Esophagus (tissue), 2 donors: ENCODE results near the gene DGKA. TPM values are rescaled to one million over a fixed set of nuclear protein-coding genes. Genes with fewer than 3 reads are reported as not detected.

Source experiments
- polyA plus RNA-seq, 2 donors: library from polyadenylated mRNA; stranded (reverse); fragments of 200-250 nt; gene quantifications; one replicate each; pipeline ENCODE4 v1.2.3, GENCODE V29; 2013
- donor health status: healthy with polysubstance abuse.
- donor health status: Bipolar disorder and iron deficiency.

The DGKA gene
- polyA plus RNA-seq, 2 donors, result 128 to 291 TPM

Other genes starting within 250 kb of the DGKA start
- gene ITGA7, start 223.3 kb upstream of the DGKA start, polyA plus RNA-seq, result 10 to 100 TPM; 15.3 to 24.6 TPM
- 100 to 1,000 TPM; 269 to 326 TPM for gene BLOC1S1, start 215.1 kb upstream of the DGKA start, polyA plus RNA-seq
- gene RDH5, start 210.8 kb upstream of the DGKA start, polyA plus RNA-seq, result 10 to 100 TPM in 1 of 2 donors, 1 to 10 TPM in 1; 3.3 to 12.7 TPM
- 100 to 1,000 TPM; 334 to 463 TPM for gene CD63, start 202.2 kb upstream of the DGKA start, polyA plus RNA-seq
- gene GDF11, start 188.0 kb upstream of the DGKA start, polyA plus RNA-seq, result under 1 TPM; 0.43 to 0.65 TPM
- 10 to 100 TPM; 56.2 to 78.7 TPM for gene SARNP, start 113.4 kb upstream of the DGKA start, polyA plus RNA-seq
- 100 to 1,000 TPM in 1 of 2 donors, 10 to 100 TPM in 1; 97.1 to 100 TPM for gene ORMDL2, start 113.1 kb upstream of the DGKA start, polyA plus RNA-seq
- 10 to 100 TPM in 1 of 2 donors, 1 to 10 TPM in 1; 7.4 to 10.7 TPM for gene DNAJC14, start 101.6 kb upstream of the DGKA start, polyA plus RNA-seq
- gene MMP19, start 88.2 kb upstream of the DGKA start, polyA plus RNA-seq, result under 1 TPM; 0.63 to 0.76 TPM
- gene PYM1, start 3.3 kb upstream of the DGKA start, polyA plus RNA-seq, result 10 to 100 TPM; 63.7 to 71.0 TPM
- under 1 TPM; 0.63 to 0.75 TPM for gene PMEL, start 34.9 kb downstream of the DGKA start, polyA plus RNA-seq
- gene CDK2, start 35.7 kb downstream of the DGKA start, polyA plus RNA-seq, result 10 to 100 TPM in 1 of 2 donors, 1 to 10 TPM in 1; 9.2 to 18.8 TPM
- 10 to 100 TPM; 78.2 to 88.8 TPM for gene RAB5B, start 42.9 kb downstream of the DGKA start, polyA plus RNA-seq
- gene SUOX, start 66.1 kb downstream of the DGKA start, polyA plus RNA-seq, result 10 to 100 TPM; 14.3 to 14.9 TPM
- gene IKZF4, start 89.9 kb downstream of the DGKA start, polyA plus RNA-seq, result 1 to 10 TPM; 1.5 TPM
- 100 to 1,000 TPM; 899 to 941 TPM for gene RPS26, start 110.8 kb downstream of the DGKA start, polyA plus RNA-seq
- 100 to 1,000 TPM in 1 of 2 donors, 10 to 100 TPM in 1; 49.4 to 102 TPM for gene ERBB3, start 149.0 kb downstream of the DGKA start, polyA plus RNA-seq
- gene PA2G4, start 173.4 kb downstream of the DGKA start, polyA plus RNA-seq, result 100 to 1,000 TPM; 103 to 180 TPM
- gene RPL41, start 185.5 kb downstream of the DGKA start, polyA plus RNA-seq, result 1,000 to 10,000 TPM; 1,736 to 6,738 TPM
- 1 to 10 TPM; 1.4 to 2.2 TPM for gene ZC3H10, start 187.1 kb downstream of the DGKA start, polyA plus RNA-seq
- 10 to 100 TPM; 15.6 to 36.6 TPM for gene ESYT1, start 197.1 kb downstream of the DGKA start, polyA plus RNA-seq
- gene MYL6B, start 221.4 kb downstream of the DGKA start, polyA plus RNA-seq, result 10 to 100 TPM; 57.3 to 57.7 TPM
- gene MYL6, start 227.2 kb downstream of the DGKA start, polyA plus RNA-seq, result 1,000 to 10,000 TPM; 1,769 to 2,908 TPM